ENCODE results near the gene C9orf85.
"Not testable (repeated sequence)": the region's sequence is repeated elsewhere in the genome, so short reads cannot be mapped to it uniquely, and the experiment has no call there.

C9orf85 gene, protein sequence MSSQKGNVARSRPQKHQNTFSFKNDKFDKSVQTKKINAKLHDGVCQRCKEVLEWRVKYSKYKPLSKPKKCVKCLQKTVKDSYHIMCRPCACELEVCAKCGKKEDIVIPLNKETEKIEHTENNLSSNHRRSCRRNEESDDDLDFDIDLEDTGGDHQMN

DNA sequence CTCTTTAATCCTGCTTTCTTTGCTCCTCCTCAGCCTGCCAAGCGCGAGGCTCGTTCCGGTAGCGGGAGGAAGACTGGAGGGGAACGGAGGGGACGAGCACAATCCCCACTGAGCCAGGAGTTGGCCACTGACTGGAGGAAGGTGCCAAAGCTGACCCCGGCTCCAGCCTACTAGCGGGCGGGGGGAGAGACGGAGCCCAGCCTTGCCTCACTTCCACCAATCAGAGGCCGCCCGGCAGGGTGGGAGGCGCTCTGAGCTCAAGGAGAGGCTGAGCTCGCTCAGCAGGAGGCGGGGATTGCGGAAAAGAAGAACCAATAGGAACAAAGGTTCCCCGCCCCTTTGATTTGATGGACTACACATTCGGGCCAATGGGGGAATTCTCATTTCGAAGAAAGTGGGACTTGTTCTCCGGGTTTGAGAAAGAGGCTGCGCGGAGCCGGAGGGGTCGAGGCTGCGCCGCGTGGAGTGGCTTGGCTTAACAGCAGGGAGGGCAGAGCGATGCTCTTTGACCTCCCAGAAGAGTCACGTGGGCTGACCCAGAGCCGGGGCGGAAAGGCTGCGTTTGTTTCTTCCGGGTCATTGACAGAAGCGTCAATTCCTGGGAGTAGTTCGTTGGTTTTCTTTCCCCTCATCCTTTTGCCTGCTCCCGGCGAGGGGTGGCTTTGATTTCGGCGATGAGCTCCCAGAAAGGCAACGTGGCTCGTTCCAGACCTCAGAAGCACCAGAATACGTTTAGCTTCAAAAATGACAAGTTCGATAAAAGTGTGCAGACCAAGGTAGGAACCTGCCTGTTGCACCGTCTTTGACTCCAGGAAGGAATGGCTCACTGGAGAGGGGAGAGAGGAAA is at the start of gene C9orf85, which contains the start of gene ABHD17B:
Gene C9orf85, plus strand, starts transcription at position 579 of the 847 bp plus-strand sequence. Its CDS starts 96 bp downstream, at position 675.
Gene ABHD17B, minus strand, starts transcription at position 133 of the 847 bp plus-strand sequence. CDS start 36,113 bp downstream, outside the sequence.
- peak; percentile 99 for DNase-seq

DNA sequence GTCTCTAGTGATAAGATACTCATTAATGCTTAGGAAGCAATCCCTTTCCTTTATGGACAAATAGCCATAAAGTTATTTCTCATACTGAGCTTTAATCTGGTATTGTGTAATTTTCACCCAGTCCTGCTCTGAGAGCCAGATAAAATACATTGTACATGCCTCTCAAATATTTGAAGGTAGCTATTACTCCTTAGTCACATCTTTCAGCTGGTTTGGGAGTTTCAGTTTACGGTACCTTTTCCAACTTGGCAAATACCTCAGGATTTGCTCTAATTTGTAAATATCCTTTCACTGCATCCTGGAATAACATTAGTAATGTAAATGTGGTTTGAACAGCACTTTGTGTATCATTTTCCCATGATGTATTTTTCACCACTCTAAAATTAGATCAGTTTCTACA is 47.8 kb upstream of the C9orf85 start:
- DNase-seq = no peak

DNA sequence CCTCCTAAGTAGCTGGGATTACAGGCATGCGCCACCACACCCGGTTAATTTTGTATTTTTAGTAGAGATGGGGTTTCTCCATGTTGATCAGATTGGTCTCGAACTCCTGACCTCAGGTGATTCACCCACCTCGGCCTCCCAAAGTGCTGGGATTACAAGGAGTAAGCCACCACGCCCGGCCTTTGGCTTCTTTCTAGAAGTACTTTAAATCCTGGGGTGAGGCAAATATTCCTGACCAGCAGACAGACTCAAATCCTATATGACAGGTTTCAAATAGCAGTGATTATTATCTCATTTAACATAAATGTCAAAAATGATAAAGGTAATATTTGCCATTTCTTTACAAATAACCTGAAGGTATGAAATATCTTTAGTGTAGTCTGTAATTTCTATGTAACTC is 36.1 kb upstream of the C9orf85 start:
- DNase-seq = no peak

DNA sequence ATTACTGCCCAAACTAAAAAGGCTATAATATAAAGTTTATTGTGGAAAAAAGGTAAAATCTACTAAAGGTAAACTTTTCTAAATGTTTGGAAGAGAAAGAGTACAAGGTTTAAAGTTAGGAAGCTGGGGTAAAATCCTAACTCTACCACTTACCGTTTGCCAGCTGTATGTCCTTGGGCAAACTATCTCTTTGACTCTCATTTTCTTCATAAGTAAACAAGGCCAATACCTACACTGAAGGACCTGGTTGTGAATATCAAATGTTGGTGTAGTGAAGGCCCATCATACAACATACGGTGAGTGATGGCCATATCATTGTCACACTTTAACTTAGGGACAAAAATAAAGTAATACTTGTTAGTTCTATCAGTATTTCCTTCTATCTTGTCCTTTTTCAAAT is 35.3 kb upstream of the C9orf85 start:
- DNase-seq = no peak

DNA sequence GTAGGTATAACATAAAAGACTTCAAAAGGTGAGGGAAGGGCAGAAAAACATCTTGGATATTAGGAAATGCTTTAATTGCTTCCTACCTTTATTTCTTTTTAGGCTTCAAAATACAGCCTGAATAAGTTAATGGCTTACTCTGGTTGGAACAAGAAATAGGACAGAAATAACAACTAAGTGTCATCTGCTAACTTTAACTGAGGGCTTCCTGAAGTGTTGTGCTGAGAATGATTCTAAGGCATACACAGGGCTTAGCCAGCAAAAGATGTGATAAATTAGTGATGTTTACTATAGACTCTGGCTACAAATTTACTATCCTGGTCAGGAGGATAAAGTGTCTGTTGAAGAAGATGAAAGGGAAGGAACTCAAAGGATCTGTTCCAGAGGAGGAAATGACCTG is 34.6 kb upstream of the C9orf85 start:
- no peak for DNase-seq

DNA sequence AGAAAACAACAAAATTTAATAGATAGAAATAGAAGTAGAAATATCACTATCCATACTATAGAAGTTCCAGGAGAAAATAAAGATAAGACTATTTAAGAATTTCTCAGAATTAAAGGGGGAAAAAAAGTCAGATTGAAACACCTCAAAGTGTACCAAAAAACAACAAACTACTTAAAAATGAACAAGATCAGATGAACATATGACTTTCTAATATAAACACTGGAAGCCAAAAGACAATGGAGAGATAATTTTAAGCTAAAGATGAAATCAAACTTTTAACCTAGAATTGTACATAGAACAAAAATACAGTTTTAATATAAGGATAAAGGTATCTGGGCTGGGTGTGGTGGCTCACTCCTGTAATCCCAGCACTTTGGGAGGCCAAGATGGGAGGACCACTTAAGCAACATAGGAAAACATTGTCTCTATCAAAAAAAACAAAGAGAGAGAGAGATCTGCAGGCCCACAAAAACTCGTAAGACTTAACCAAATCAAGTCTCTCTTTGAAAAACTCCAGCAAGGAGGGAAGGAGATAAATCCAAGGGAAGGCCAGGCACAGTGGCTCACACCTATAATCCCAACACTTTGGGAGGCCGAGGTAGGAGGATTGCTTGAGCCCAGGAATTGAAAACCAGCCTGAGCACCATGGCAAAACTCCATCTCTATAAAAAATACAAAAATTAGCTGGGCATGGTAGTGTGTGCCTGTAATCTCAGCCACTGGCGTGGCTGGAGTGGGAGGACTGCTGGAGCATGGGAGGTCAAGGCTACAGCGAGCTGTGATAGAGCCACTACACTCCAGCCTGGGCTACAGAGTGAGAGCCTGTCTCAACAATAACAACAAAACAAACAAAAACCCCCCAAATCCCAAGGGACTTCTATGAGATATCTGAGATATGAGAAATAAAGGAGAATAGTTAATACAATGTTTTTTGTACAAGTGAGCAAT is 32.8 kb upstream of the C9orf85 start:
- no peak for DNase-seq

DNA sequence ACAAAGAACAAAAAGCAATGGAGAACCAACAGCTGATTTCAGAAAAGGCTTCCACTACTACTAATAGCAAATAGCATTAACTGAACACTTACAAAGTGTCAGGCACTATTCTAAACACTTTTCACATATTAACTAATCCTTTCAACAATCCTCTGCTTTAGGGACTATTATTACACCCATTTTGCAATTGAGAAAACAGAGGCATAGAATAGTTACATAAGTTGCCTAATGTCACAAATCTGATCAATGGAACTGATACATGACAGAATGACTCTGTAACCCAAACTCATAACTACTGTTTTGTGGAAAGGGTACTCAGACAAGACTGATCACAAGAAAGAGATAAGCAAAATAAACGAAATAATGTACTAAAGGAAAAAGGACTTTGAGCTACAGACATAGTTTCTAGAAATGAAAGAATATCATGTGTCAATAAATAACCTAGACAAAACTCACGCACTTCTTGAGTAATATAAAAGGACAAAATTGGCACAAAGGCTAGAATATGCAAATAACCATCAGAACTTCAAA is 31.7 kb upstream of the C9orf85 start:
- DNase-seq = no peak

DNA sequence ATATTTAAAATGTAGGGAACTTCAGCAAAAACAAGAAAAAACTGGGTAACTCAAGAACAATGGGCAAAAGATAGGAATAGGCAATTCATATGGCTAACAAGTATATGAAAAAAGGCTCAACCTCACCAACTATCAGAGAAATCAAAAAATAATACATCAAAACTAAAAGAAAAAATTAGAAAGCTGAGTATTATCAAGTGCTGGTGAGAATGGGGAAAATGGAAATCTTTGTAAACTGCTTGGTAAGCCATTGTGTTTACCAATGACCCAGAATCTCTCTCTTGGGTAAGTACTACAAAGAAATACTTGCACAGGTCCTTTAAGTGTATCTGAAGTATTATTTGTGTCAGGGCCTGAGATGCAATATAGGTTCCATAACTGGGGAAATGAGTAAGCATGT is 27.4 kb upstream of the C9orf85 start:
- DNase-seq = no peak

DNA sequence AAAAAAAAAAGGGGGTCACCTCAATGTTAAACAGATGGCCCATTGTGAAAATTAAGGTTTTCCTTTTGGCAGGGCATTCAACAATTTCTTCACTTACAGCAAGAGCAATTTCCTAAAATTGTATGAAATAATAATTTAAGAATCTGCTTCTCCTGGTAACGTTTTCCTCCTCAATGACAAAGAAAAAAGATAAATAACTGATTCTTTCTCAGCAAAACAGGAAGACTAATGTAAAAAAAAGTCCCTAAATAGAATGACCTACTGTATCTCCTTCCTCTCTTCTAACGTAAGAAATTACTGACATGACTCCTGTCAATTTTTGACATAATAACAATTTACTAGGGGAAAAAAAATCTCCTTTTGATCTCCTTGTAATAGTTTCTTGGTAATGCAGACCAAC is 26.0 kb upstream of the C9orf85 start:
- no peak for DNase-seq

DNA sequence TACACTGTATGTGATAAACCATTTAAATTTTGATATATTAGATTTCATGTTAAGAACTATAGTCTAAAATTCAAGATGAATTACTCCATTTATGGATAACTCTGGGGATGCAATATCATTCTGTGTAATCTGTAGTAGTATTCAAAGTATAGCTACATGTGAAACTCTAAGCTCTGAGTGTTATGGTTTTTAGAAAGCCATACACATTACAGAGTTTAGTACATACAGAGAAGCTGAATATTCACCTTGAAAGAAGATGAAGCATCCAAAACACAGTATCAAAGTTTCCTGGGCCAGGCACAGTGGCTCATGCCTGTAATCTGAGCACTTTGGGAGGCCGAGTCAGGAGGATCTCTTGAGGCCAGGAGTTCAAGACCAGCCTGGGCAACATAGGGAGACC is 25.4 kb upstream of the C9orf85 start:
- DNase-seq = no peak

DNA sequence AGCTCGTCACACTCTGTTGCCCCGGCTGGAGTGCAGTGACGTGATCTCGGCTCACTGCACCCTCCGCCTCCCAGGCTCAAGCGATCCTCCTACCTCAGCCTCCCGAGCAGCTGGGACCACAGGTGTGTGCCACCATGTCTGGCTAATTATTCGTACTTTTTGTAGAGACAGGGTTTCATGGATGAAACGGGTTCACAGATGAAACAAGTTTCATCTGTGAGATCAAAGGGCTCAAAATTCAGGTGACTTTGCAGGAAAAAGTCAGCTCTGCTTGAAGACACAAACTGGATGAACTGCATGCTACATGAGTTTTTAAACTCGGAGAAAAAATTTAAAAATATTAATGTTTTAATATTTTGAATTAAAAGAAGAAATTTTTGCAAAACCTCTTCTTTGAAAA is 24.9 kb upstream of the C9orf85 start:
- DNase-seq = no peak

DNA sequence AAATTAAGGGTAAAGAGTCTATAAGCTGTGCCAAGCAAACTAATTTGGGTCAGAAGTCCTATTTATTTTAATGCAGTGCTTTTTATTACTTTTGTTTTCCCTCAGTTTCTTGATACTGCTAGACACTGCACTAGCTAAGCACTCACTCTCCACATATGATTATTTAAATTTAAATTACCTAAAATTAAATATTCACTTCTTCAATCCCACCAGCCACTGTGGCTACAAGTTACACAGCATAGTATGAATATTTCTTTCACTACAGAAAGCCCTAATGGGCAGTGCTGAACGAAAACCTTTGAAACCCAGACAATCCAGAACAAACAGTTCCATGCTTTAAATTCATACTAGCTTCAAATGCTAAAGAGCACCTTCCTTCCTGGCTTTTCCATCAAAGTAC is 24.1 kb upstream of the C9orf85 start:
- DNase-seq = no peak

DNA sequence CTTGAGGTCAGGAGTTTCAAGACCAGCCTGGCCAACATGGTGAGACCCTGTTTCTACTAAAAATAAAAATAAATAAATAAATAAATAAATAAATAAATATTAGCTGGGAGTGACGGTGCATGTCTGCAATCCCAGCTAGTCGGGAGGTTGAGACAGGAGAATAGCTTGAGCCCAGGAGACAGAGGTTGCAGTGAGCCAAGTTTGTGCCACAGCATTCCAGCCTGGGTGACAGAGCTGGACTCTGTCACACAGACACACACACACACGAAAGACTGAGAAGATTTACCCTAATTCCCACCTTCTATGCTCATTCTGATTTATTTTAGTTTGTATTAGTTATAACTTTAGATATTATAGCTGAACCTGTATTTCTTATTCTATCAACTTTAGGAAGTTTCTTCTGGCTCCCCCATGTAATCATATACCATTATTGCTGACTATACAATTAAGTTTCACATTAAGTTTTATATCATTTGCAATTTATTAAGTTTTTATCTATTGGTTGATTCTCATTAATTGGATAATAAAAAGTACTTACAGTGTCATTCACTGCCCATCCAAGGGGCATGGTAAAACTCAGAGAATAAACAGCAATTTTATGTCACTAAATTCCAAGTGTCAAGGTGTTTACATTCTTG is 21.3 kb upstream of the C9orf85 start:
- DNase-seq = no peak

DNA sequence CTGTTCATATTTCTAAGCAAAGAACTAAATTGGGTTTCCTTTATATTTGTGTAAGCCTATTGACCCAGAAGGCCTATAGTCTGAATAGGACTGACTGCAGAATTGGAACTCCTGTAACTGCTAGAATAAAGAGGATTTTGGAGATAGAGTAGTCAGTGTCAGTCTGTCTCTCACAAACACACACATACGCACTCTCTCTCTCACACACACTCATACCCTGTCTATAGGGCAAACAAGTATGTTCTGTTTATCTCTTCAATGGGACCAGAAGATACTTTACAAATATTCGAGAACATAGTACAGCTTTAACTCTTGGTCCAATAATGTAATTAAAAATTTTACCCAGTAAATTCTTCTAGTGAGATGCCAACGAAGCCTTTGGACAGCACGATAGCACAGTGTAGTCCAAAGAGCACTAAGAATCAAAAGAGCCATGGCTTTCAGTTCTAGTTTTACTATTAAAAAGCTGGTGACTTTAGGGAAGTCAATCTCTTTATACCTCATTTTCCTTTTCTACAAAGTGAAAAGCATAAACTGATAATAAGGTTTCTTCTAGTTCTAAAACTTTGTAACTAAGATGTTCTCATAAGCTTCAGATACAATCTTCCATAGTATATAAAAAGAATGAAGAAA is 19.8 kb upstream of the C9orf85 start:
- no peak for DNase-seq

DNA sequence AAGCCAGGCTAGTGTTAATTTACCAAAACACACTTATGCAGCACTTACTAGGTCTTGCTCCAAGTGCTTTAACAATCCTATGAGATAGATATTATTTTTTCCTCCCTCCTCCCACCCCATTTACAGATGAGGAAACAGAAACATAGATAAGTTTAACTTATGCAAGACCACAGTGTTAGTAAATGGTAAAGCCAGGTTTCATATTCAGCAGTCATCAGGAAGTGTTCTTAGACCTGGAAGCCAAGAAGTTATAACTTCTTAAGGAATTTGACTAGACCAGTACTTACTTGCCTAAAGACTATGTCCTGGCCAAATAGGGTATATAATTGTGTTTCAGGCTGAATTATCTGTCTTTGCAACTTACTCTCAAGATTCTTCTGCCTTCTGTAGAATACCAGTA is 16.3 kb upstream of the C9orf85 start:
- DNase-seq = no peak

DNA sequence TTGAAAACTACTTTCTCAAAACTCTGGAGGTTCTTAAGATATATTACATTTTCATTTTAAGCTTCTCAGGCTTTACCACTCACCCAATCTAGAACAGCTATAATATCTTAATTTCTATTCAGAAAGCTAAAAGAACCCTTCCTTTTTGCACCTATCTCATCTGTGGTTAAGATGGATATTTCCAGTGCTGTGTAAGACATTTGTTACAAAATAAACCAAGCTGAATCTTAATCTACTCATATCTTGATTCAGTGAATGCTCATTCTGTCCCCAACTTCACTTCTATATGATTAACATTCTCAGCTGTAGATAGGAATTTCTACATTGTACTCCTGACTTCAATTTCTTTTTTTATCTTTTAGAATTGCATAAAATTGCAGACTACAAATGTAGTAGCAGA is 15.5 kb upstream of the C9orf85 start:
- no peak for DNase-seq

DNA sequence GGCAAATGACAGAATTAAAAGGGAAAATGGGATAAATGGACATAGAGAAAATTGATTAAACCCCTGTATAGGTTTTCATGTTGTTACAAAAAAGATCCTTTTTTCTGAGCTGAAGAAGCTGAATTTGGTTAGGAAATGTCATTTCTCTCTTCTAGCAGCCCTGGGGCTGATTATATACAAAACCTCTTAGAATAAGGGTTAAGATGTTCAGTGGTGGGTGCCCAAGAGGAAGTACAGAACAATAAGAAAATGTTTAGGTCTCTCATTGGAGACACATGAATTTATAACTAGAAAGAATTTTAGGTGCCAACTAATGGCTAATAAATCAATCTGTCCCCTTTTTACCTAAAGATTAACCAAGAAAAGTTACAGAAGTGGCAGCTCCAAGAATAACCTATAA is 14.7 kb upstream of the C9orf85 start:
- DNase-seq = no peak

DNA sequence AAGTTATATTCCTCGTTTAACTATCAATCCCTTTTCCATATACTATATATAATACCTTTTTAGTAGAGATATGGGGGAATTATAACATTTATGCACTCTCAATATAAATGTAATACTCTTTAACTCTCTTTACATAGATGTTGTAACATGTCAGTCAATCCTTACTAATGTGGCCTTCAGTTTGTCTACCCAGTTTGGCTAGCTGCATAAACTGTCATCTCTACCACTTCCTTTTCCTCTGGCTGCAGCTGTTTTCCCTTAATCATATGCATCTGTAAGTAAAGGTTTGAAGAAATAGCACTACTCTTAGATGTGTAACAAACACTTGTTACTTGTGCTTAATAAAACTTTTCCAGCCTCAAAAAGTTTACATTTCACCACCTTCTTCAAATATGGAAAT is 13.9 kb upstream of the C9orf85 start:
- no peak for DNase-seq

DNA sequence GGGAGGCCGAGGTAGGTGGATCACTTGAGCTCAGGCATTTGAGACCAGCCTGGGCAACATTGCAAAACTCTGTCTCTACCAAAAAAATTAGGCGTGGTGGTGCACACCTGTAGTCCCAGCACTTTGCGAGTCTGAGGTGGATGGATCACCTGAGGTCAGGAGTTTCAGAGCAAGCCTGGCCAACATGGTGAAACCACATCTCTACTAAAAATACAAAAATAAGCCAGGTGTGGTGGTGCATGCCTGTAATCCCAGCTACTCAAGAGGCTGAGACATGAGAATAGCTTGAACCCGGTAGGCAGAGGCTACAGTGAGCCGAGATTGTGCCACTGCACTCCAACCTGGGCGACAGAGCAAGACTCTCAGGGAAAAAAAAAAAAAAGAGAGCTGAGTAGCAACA is 12.7 kb upstream of the C9orf85 start:
- not testable (repeated sequence) for DNase-seq

DNA sequence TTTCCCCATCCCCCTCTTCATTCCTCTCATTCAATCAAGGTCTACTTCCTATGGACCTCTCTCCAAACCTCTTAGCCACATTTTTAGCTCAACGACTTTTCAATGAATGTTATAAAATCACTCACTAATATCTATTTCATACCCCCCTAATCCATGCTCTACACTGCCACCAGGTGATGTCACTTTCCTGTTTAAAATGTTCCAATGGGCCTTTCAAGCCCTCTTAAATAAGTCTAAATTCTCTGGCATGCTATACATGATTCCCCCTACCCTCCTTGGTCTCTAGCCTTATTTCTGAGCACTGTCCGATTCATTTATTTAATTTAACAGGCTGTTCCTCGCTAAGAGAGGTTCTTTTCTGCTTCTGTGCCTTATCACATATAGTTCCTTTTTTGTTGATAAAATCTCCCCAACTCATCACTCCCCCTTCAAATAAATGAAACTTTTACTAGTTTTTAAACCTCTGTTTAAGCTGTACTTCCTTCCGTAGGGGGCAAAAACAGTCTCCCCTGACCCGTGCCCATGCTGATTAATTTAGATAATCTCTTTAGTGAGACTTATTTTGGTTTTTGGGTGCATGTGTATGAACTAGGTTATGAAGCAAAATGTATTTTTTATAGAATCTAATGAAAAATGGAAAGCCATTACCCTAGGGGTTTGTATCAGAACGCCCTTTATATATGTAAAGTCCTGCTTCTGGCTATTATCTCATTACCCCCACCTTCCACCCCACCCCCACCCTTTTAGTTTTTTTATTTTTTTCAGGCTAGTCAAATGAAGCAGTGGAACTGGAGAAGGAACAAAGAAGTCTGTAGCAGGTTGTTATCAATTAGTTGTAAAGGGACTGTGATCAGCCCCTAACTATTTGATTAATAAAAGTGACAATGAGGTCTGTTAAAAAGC is 9.5 kb upstream of the C9orf85 start:
- no peak for DNase-seq

DNA sequence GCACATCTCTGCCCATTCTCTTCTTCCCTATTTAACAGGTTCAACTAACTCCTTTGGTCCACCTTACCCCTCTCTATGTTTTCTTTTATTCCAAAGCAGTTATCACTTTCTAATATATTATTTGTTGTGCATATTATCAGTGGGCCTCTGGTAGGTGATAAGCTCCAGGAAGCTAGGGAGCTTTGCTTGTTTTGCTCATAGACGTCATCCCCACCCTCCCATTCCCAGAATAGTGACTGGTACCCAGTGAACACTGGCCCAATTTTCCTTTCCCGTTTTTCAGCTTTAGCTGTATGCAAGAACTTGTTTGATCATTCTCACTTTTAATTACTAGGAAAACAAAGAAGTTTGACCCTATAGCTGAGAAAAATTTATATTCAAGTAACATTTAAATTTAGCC is 7.4 kb upstream of the C9orf85 start:
- DNase-seq = no peak

Measured in NCI-H1105 treated with DMSO at 0.1 percent for 48 hours (cell line).